ENCODE measurements around the gene PRKCA.

The PRKCA gene

DNA sequence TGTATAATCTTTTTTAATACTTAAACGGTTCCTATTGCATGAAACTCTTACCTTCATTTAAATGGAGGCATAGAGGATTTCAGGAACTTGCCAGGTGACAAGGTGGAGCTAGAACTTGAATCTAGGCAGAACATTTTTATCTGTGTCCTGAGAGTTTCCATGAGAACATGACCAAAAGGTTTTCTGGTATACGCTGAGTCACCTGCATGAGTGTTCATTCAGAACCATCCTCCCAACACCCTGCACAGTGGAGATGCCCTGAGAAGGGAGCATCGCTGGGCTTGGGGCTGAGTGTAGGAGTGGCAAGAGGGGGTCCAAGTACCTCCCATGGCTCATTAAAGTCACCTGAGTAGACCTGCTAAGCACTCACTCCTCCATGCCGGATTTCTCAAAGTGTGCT is 362.8 kb downstream of the PRKCA start:
- TF ChIP-seq, protein P1, sequence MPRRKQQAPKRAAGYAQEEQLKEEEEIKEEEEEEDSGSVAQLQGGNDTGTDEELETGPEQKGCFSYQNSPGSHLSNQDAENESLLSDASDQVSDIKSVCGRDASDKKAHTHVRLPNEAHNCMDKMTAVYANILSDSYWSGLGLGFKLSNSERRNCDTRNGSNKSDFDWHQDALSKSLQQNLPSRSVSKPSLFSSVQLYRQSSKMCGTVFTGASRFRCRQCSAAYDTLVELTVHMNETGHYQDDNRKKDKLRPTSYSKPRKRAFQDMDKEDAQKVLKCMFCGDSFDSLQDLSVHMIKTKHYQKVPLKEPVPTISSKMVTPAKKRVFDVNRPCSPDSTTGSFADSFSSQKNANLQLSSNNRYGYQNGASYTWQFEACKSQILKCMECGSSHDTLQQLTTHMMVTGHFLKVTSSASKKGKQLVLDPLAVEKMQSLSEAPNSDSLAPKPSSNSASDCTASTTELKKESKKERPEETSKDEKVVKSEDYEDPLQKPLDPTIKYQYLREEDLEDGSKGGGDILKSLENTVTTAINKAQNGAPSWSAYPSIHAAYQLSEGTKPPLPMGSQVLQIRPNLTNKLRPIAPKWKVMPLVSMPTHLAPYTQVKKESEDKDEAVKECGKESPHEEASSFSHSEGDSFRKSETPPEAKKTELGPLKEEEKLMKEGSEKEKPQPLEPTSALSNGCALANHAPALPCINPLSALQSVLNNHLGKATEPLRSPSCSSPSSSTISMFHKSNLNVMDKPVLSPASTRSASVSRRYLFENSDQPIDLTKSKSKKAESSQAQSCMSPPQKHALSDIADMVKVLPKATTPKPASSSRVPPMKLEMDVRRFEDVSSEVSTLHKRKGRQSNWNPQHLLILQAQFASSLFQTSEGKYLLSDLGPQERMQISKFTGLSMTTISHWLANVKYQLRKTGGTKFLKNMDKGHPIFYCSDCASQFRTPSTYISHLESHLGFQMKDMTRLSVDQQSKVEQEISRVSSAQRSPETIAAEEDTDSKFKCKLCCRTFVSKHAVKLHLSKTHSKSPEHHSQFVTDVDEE (CRISPR knock-in tag; IDR thresholded peaks at IDR 0.05) = no peak

GRCh38 chr17:66667090-66667489 is 364.7 kb downstream of the PRKCA start:
- TF ChIP-seq PPARA (CRISPR knock-in tag; IDR thresholded peaks at IDR 0.05; ENCODE audit: borderline replicate concordance) (no peak), CSDC2 (CRISPR knock-in tag; IDR thresholded peaks at IDR 0.05) (no peak), ISL1 (CRISPR knock-in tag; IDR thresholded peaks at IDR 0.05) (no peak), ZNF565 (CRISPR knock-in tag; conservative IDR thresholded peaks at IDR 0.05; ENCODE audit: low read depth) (no peak), ZFP30 (CRISPR knock-in tag; IDR thresholded peaks at IDR 0.05) (no peak), TOX (CRISPR knock-in tag; IDR thresholded peaks at IDR 0.05; ENCODE audit: borderline replicate concordance) (no peak), ZNF8 (CRISPR knock-in tag; IDR thresholded peaks at IDR 0.05) (no peak)
- TF ChIP-seq, protein P1 (CRISPR knock-in tag; IDR thresholded peaks at IDR 0.05) = no peak
- TF ChIP-seq, protein P2, sequence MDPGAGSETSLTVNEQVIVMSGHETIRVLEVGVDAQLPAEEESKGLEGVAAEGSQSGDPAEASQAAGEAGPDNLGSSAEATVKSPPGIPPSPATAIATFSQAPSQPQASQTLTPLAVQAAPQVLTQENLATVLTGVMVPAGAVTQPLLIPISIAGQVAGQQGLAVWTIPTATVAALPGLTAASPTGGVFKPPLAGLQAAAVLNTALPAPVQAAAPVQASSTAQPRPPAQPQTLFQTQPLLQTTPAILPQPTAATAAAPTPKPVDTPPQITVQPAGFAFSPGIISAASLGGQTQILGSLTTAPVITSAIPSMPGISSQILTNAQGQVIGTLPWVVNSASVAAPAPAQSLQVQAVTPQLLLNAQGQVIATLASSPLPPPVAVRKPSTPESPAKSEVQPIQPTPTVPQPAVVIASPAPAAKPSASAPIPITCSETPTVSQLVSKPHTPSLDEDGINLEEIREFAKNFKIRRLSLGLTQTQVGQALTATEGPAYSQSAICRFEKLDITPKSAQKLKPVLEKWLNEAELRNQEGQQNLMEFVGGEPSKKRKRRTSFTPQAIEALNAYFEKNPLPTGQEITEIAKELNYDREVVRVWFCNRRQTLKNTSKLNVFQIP (CRISPR knock-in tag; IDR thresholded peaks at IDR 0.05; ENCODE audit: borderline replicate concordance, low read depth) = no peak
- ATAC-seq = no peak

More for the DNA sequence above, 362.8 kb downstream of the PRKCA start:
- no peak for ATAC-seq

DNA sequence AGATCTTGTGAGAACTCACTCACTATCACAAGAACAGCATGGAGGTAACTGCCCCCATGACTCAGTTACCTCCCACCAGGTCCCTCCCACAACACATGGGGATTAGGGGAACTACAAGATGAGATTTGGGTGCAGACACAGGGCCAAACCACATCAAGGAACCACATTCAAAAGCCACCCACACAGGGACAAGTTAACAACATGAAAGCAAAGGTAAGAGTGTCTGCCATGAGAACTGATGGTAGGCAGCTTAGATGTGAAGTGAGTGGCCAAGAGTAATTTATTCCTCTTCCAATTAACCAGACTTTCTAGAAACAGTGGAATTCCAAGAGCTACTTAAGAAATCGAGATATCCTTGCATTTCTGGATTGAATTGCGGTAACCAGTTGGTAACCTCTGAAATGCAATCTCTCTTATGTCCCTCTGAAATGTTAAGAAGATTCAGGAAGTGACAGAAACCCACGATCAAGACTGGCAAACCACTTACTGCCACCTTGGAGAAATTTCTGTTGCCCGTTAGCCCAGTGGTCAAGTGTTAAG is 365.1 kb downstream of the PRKCA start:
- TF ChIP-seq CSDC2 (CRISPR knock-in tag; IDR thresholded peaks at IDR 0.05) (no peak), SNAI2 (CRISPR knock-in tag; IDR thresholded peaks at IDR 0.05) (no peak)
- TF ChIP-seq, protein P3, sequence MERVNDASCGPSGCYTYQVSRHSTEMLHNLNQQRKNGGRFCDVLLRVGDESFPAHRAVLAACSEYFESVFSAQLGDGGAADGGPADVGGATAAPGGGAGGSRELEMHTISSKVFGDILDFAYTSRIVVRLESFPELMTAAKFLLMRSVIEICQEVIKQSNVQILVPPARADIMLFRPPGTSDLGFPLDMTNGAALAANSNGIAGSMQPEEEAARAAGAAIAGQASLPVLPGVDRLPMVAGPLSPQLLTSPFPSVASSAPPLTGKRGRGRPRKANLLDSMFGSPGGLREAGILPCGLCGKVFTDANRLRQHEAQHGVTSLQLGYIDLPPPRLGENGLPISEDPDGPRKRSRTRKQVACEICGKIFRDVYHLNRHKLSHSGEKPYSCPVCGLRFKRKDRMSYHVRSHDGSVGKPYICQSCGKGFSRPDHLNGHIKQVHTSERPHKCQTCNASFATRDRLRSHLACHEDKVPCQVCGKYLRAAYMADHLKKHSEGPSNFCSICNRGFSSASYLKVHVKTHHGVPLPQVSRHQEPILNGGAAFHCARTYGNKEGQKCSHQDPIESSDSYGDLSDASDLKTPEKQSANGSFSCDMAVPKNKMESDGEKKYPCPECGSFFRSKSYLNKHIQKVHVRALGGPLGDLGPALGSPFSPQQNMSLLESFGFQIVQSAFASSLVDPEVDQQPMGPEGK (CRISPR knock-in tag; IDR thresholded peaks at IDR 0.05; ENCODE audit: borderline replicate concordance) = no peak
- ATAC-seq = no peak

DNA sequence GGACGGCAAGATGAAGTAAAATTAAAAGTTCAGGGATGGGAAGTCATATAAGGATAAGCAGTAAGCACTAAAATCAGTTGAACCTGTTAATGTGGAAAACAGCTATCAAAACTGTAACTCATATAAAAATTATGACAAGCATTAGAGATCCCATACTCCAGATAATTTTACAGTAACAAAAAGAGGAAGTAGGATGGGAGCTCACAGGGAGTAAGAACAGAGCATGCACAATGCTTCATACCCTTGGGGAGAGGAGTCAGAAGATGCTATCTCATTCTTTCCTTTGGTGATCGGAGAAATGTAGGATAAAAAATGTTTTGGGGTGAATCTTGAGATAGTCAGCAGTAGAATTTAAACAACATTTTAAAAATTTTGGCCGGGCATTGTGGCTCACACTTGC is 367.8 kb downstream of the PRKCA start:
- ATAC-seq = no peak
- TF ChIP-seq CSRNP3 (CRISPR knock-in tag; IDR thresholded peaks at IDR 0.05) (no peak), OSR1 (CRISPR knock-in tag; IDR thresholded peaks at IDR 0.05) (no peak), CREB5 (CRISPR knock-in tag; IDR thresholded peaks at IDR 0.05; ENCODE audit: low read depth) (no peak), BACH2 (CRISPR knock-in tag; IDR thresholded peaks at IDR 0.05; ENCODE audit: borderline replicate concordance) (no peak), ZFP30 (CRISPR knock-in tag; IDR thresholded peaks at IDR 0.05) (no peak), TCF4 (CRISPR knock-in tag; IDR thresholded peaks at IDR 0.05; ENCODE audit: borderline replicate concordance) (no peak), CSDC2 (CRISPR knock-in tag; IDR thresholded peaks at IDR 0.05) (no peak), ZC3H10 (CRISPR knock-in tag; IDR thresholded peaks at IDR 0.05) (no peak), ZNF8 (CRISPR knock-in tag; IDR thresholded peaks at IDR 0.05) (no peak), ESRRG (CRISPR knock-in tag; IDR thresholded peaks at IDR 0.05) (no peak), SNAI2 (CRISPR knock-in tag; IDR thresholded peaks at IDR 0.05) (no peak), ZFP3 (CRISPR knock-in tag; IDR thresholded peaks at IDR 0.05) (no peak), RARB (CRISPR knock-in tag; IDR thresholded peaks at IDR 0.05) (no peak)
- TF ChIP-seq, protein P2 (CRISPR knock-in tag; IDR thresholded peaks at IDR 0.05; ENCODE audit: borderline replicate concordance, low read depth) = no peak
